ENCODE results near the gene ADGRV1.
A peak's percentile ranks its signal among the peaks of the same experiment; 100 is the strongest.

The ADGRV1 gene

GRCh38 chr5:91160714-91161285, 602.2 kb downstream of the ADGRV1 start:
- DNase-seq (ENCODE audit: low read depth in 2 of 2) = no peak

DNA sequence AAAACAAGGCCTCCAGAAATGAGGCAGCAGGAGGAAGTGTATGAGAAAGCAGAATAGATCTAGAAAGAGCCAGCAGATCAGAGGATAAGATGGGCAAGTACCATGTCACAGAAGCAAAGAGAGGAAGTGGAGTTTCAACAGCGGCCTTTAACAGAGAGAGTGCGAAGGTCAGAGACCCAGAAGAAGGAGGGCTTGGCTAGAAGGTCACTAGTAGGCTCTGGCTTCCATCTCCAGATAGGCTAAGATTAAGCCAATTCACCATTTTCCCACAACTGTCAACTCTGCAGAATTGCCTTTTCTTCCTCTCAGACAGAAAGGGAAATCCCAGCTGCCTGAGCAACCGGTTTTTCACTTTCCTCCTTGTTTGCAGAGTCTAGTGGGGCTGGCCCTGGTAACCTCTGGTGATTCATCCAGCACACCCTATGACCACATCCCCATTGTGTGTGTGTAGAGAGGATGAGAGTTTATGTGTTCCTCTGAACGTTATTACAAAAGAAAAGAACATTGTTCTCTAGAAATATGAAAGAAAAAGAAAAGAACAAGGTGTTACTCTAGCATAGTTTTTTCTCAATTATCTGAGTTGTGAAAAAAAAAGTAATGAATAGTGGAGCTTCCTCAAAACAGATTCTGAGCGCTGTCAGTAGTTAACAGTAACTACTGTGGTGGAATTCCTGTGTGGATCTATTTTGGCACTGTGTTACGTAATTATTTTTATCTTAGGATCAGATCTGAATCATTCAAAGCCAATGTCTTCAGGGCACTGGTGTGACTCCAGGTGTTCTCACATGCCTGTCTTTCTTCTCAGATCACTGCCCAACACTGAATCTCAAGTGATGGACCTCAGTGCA, 604.2 kb downstream of the ADGRV1 start:
- DNase-seq (ENCODE audit: low read depth in 2 of 2) = peak; percentile 38 to 46

GRCh38 chr5:91164424-91164823, 605.8 kb downstream of the ADGRV1 start:
- DNase-seq (ENCODE audit: low read depth in 2 of 2) = no peak

DNA sequence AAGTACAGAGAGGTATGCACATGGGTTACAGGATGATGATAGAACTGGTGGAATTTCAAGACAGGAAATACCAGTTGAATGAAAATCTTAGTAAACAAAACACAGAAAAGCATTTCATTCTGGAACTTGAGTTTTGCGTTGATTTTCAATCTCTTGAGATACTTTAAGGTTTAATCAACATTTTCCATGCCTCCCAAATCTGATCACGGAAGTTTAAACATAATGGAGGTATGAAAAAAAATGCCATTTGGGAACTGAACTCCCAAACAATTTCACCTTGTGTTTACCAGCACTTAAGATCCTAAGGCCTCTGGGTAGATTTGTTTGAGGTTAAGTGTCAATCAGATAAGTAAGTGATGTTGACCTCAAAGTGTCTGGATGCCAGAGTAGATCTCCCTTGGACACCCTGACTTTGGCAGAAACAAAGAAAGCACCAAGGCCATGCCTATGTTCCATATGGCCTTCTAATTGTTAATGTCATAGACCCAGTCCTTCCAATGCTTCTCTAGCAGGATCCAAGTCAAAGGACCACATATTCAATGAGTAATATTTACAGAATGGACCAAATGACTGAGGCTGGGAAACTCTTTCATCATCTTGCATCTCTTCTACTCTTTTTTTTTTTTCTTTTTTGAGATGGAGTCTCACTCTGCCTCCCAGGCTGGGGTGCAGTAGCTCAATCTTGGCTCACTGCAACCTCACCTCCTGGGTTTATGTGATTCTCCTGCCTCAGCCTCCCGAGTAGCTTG, 607.6 kb downstream of the ADGRV1 start:
- DNase-seq (ENCODE audit: low read depth in 2 of 2) = no peak

DNA sequence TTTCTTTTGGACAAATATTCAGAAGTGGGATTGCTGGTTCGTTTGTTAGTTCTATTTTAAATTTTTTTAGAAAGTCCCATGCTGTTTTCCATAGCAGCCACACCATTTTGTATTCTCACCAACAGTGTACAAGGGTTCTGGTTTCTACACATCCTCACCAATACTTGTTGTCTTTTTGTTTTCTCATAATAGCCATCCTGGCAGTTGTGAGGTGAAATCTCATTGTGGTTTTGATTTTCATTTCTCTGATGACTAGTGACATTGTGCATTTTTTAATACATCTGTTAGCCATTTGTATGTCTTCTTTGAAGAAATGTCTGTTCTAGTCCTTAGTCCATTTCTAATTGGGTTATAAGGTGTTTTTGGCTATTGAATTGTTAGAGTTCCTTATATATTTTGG, 610.3 kb downstream of the ADGRV1 start:
- DNase-seq (ENCODE audit: low read depth in 2 of 2) = no peak

- DNase-seq (ENCODE audit: low read depth in 2 of 2) = no peak
These were observed 611.7 kb downstream of the ADGRV1 start for GRCh38 chr5:91170266-91170665.

- no peak for DNase-seq (ENCODE audit: low read depth in 2 of 2)
These were observed 612.7 kb downstream of the ADGRV1 start for GRCh38 chr5:91171322-91171721.

DNA sequence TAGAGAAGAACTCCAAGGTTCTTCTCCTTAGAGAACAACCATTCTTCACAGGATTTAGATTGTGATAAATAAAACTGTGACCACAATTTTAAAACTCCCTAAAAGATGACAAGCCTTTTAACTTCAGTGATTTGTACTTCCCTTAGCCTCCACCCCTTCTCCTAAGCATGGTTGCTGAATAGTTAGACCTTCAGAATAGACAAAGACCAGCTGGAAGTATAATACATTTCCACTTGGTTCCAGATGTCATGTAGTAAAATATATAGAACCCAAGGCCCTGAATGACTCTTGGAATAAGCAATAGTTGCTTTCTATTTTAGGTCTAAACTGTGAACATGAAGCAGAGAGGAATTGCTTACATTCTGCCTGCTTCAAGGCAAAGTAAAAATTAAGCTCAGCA, 615.8 kb downstream of the ADGRV1 start:
- no peak for DNase-seq (ENCODE audit: low read depth in 2 of 2)

DNA sequence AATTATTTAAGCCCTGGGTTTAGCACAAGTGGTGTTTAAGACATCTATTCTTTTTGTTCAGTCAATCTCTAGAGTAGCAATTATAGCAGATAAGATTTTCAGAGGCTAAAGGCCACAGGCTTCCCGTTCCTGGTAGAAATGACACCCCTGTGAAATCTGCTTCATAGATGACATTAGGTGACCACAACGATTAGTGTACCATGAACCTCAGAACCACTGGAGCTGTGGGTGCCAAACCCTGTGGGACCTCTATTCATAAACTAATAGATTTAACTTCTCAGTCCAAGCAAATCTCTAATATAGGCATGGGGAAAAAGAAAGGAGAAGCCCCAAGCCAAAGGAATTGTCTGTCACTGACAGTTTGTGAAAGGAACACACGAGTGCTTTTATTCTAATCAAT, 617.1 kb downstream of the ADGRV1 start:
- DNase-seq (ENCODE audit: low read depth in 2 of 2) = no peak

- DNase-seq (ENCODE audit: low read depth in 2 of 2) = no peak
These were observed 617.9 kb downstream of the ADGRV1 start for GRCh38 chr5:91176288-91177016.

DNA sequence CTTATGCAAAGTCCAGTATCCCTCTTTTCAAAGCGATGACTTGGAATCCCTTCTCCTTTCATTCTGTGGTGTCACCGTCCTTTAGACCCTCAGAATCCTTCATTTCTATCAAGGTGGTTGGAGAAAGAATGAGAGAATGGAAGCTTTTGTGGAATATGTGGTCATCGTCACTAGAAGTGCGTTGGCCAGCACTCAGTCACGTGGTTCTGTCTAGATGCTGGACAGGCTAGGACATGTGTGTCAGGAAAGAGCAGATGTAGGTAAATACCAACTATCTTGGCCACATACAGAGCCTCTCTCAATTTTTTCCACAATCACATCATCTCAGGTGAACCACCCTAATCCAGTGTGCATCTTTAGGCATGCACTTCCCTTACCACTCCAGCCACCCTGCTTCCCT, 618.5 kb downstream of the ADGRV1 start:
- no peak for DNase-seq (ENCODE audit: low read depth in 2 of 2)

GRCh38 chr5:91177639-91178038, 619.0 kb downstream of the ADGRV1 start:
- no peak for DNase-seq (ENCODE audit: low read depth in 2 of 2)

GRCh38 chr5:91178461-91178860, 619.9 kb downstream of the ADGRV1 start:
- DNase-seq (ENCODE audit: low read depth in 2 of 2) = no peak

DNA sequence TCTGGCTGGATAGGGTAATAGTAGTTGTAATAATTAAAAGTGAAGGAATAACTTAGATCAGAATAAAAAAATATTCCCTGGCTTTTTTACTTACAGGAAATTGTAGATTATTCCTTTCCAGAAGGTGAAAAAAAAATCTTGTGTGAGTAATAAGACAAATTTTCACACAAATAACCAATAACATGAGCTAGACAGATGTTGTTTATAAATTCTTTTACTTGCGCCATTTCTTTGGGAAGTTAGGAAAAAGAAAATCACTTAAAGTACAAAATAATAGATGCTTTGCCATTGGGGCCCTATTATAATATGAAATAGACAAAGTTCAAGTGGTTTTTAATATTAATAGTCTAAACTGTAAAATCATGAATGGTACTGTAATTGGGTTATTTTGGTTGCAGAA, 620.4 kb downstream of the ADGRV1 start:
- DNase-seq (ENCODE audit: low read depth in 2 of 2) = no peak

DNA sequence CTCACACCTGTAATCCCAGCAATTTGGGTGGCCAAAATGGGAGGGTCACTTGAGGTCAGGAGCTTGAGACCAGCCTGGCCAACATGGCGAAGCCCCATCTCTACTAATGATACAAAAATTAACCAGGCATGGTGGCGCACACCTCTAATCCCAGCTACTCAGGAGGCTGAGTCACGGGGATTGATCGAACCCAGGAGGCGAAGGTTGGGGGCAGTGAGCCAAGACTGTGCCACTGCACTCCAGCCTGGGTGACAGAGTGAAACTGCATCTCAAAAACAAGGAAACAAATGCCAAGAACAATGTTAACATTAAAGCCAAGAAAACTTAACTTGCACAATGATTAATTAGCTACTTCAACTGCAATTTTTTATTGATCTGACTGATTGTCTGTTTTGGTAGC, 621.9 kb downstream of the ADGRV1 start:
- no peak for DNase-seq (ENCODE audit: low read depth in 2 of 2)

DNA sequence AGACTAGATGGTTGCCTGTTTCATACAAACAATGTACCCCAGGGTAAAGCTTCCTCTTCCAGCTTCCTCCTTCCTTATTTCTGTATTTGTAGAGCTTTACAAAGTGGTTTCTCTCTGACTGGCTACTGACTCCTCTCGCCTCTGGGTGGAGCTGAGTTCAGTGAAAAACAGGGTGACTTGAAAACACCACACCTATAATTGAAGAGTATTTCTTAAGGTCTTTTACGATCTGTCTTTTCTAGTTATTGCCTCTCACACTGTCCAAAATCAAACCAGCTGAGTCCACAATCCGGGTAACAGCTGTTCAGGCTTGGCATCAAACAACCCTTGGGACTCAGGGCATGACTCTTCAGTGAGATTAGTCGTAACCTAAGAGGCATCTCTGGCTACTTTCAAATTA, 624.2 kb downstream of the ADGRV1 start:
- DNase-seq (ENCODE audit: low read depth in 2 of 2) = no peak

DNA sequence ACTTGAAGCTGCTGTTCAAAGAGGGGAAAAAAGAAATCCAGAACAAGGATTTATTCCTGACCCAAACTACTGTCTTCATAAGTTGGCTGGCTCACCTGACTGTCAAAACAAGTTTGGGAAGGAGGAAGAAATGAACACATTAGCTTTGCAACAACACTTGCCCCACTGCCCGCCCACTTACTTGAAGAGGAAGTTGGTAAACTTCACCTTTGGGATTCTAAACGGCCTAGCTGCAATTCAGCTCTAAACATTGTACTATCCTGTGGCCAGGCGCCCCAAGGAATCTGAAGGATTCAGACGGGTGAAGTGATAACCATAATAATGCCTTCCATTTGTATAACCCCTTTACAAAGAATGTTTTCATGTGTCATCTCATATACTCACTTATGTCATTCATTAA, 625.1 kb downstream of the ADGRV1 start:
- no peak for DNase-seq (ENCODE audit: low read depth in 2 of 2)

GRCh38 chr5:91186101-91186500, 627.5 kb downstream of the ADGRV1 start:
- no peak for DNase-seq (ENCODE audit: low read depth in 2 of 2)

GRCh38 chr5:91187032-91187431, 628.4 kb downstream of the ADGRV1 start:
- no peak for DNase-seq (ENCODE audit: low read depth in 2 of 2)

GRCh38 chr5:91188755-91189154, 630.2 kb downstream of the ADGRV1 start:
- no peak for DNase-seq (ENCODE audit: low read depth in 2 of 2)

- no peak for DNase-seq (ENCODE audit: low read depth in 2 of 2)
These were observed 631.1 kb downstream of the ADGRV1 start for GRCh38 chr5:91189480-91190313.
